ENCODE data around the gene SUPT16H.
A peak's percentile ranks its signal among the peaks of the same experiment; 100 is the strongest.

SUPT16H gene

DNA sequence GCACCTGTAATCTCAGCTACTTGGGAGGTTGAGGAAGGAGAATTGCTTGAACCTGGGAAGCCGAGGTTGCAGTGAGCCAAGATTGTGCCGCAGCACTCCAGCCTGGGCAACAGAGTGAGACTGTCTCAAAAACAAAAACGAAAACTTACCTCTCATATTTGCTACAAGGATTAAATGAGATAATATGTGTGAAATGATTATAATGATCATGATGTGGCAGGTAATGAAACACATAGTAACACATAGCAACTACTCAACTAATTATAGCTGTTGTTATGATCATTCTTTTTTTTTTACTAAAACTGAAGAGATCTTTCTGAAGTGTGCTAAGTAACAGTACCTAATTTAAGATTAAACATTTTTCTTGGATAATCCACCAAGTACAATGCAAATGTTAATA lies 73.9 kb downstream of the SUPT16H start:
- Histone ChIP-seq H3K79me2 (ENCODE audit: insufficient read depth, low read length) (no peaks in the 10 kb centered on the region), H3K36me3 (ENCODE audit: low read length) (no peaks in the 10 kb centered on the region), H3K9me2 (replicated peaks; ENCODE audit: insufficient read depth, low read length) (no peaks in the 10 kb centered on the region), H3K27me3 (ENCODE audit: low read length) (no peaks in the 10 kb centered on the region; the same call in 1 of the 2 replicates), H3K4me2 (ENCODE audit: low read depth, low read length, poor library complexity, severe bottlenecking) (no peak overlapping the region), H2AFZ (ENCODE audit: low read depth, low read length, severe bottlenecking) (no peak overlapping the region), H3K27ac (ENCODE audit: low read depth, low read length) (no peak overlapping the region), H3K4me3 (ENCODE audit: insufficient read depth, low read length, poor library complexity, severe bottlenecking) (no peak overlapping the region), H3K9ac (ENCODE audit: low read length) (no peak overlapping the region), H4K20me1 (ENCODE audit: low read depth, low read length) (no peaks in the 10 kb centered on the region), H3K9me3 (ENCODE audit: insufficient read depth, low read length) (no peaks in the 10 kb centered on the region), H3F3A (ENCODE audit: insufficient read depth) (peaks cover 21% of the 10 kb centered on the region; the same call in 1 of the 2 replicates)
- TF ChIP-seq CTCF (IDR thresholded peaks at IDR 0.05; ENCODE audit: insufficient read depth, low read length, poor library complexity, severe bottlenecking) (no peak), EZH2phosphoT487 (conservative IDR thresholded peaks at IDR 0.05; ENCODE audit: low read length) (no peak)

DNA sequence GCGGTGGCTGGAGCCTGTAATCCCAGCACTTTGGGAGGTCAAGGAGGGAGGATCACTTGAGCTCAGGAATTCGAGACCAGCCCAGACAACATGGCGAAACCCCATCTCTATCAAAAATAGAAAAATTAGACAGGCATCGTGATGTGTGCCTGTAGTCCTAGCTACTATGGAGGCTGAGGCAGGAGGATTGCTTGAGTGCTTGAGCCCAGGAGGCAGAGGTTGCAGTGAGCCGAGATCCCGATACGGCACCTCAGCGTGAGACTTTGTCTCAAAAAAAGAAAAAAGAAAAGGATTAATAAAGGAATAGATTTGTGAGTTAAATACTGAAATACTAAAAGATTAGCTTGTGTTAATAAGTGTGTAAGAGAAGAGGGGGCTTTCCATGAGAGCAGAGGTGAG lies 74.6 kb downstream of the SUPT16H start:
- H3K36me3 ChIP-seq (ENCODE audit: low read length): no peaks in the 10 kb centered on the region
- H3K27ac ChIP-seq (ENCODE audit: low read depth, low read length): no peak overlapping the region; the same call in 1 of the 2 replicates
- peak overlapping the region; percentile 38 for H3K4me3 ChIP-seq (ENCODE audit: insufficient read depth, low read length, poor library complexity, severe bottlenecking)
- H3F3A ChIP-seq (ENCODE audit: insufficient read depth): peaks cover 21% of the 10 kb centered on the region; the same call in 1 of the 2 replicates
- H3K9ac ChIP-seq (ENCODE audit: low read length): peak overlapping the region; percentile 52
- peak overlapping the region; percentile 61 for H3K4me2 ChIP-seq (ENCODE audit: low read depth, low read length, poor library complexity, severe bottlenecking)
- H2AFZ ChIP-seq (ENCODE audit: low read depth, low read length, severe bottlenecking): peak overlapping the region; percentile 91
- no peaks in the 10 kb centered on the region for H4K20me1 ChIP-seq (ENCODE audit: low read depth, low read length)
- H3K9me2 ChIP-seq (replicated peaks; ENCODE audit: insufficient read depth, low read length): no peaks in the 10 kb centered on the region
- TF ChIP-seq CTCF (IDR thresholded peaks at IDR 0.05; ENCODE audit: insufficient read depth, low read length, poor library complexity, severe bottlenecking) (no peak), EZH2phosphoT487 (conservative IDR thresholded peaks at IDR 0.05; ENCODE audit: low read length) (no peak)
- no peaks in the 10 kb centered on the region; the same call in 1 of the 2 replicates for H3K27me3 ChIP-seq (ENCODE audit: low read length)
- no peaks in the 10 kb centered on the region for H3K9me3 ChIP-seq (ENCODE audit: insufficient read depth, low read length)
- no peaks in the 10 kb centered on the region for H3K79me2 ChIP-seq (ENCODE audit: insufficient read depth, low read length)

GRCh38 chr14:21308479-21309237 lies 75.2 kb downstream of the SUPT16H start:
- Histone ChIP-seq H3K79me2 (ENCODE audit: insufficient read depth, low read length) (no peaks in the 10 kb centered on the region), H3K36me3 (ENCODE audit: low read length) (no peaks in the 10 kb centered on the region), H3K27me3 (ENCODE audit: low read length) (no peaks in the 10 kb centered on the region; the same call in 1 of the 2 replicates), H4K20me1 (ENCODE audit: low read depth, low read length) (no peaks in the 10 kb centered on the region), H3K27ac (ENCODE audit: low read depth, low read length) (no peak overlapping the region; the same call in 1 of the 2 replicates), H3K4me3 (ENCODE audit: insufficient read depth, low read length, poor library complexity, severe bottlenecking) (peak overlapping the region; percentile 47), H3K4me2 (ENCODE audit: low read depth, low read length, poor library complexity, severe bottlenecking) (peak overlapping the region; percentile 61), H3K9ac (ENCODE audit: low read length) (peak overlapping the region; percentile 52), H2AFZ (ENCODE audit: low read depth, low read length, severe bottlenecking) (peak overlapping the region; percentile 91), H3K9me2 (replicated peaks; ENCODE audit: insufficient read depth, low read length) (no peaks in the 10 kb centered on the region), H3K9me3 (ENCODE audit: insufficient read depth, low read length) (no peaks in the 10 kb centered on the region), H3F3A (ENCODE audit: insufficient read depth) (peaks cover 21% of the 10 kb centered on the region; the same call in 1 of the 2 replicates)
- TF ChIP-seq CTCF (IDR thresholded peaks at IDR 0.05; ENCODE audit: insufficient read depth, low read length, poor library complexity, severe bottlenecking) (no peak), EZH2phosphoT487 (conservative IDR thresholded peaks at IDR 0.05; ENCODE audit: low read length) (no peak)
